Tibial artery (tissue), 4 donors: ENCODE results near the gene SMCO4.

Experiments
- DNase-seq, 2 donors: peaks; one replicate each; pipeline ENCODE4 v3.0.0-alpha.2; 2019
- H3K27ac ChIP-seq, 2 donors: fragments of 200-600 bp; sonication (generic) in 1 of 2; 1 replicate in 1 of 2; 2 replicates in 1 of 2; pipeline ENCODE4 v1.5.1; 2018 to 2019; ENCODE audit warnings: mild to moderate bottlenecking in 1 of 2
- H3K27me3 ChIP-seq, 2 donors: fragments of 200-600 bp; sonication (generic) in 1 of 2; one replicate each; pipeline versions ENCODE4 v1.5.1 to v1.6.0; 2016 to 2019
- H3K36me3 ChIP-seq, 3 donors: fragments of 200-600 bp; sonication (generic) in 2 of 3; one replicate each; pipeline ENCODE4 v1.5.1; 2016 to 2019; ENCODE audit warnings: mild to moderate bottlenecking in 2 of 3
- H3K4me1 ChIP-seq, 4 donors: fragments of 200-600 bp; sonication (generic) in 2 of 4; 1 replicate in 3 of 4; 2 replicates in 1 of 4; pipeline ENCODE4 v1.5.1; 2016 to 2019
- H3K4me3 ChIP-seq, 2 donors: fragments of 200-600 bp; sonication (generic) in 1 of 2; 1 replicate in 1 of 2; 2 replicates in 1 of 2; pipeline ENCODE4 v1.5.1; 2018 to 2019; ENCODE audit warnings: mild to moderate bottlenecking in 2 of 2
- H3K9me3 ChIP-seq, 3 donors: fragments of 200-600 bp; sonication (generic) in 1 of 3; one replicate each; pipeline ENCODE4 v1.5.1; 2016 to 2019
- CTCF ChIP-seq, 2 experiments: fragments of 200-600 bp in 1 of 2; fragments of 450-650 bp in 1 of 2; IDR thresholded peaks; one replicate each; pipeline ENCODE4 v1.5.1; 2017 to 2019; ENCODE audit warnings: antibody characterized with exemption in 2 of 2, mild to moderate bottlenecking in 1 of 2, moderate library complexity in 1 of 2
- intact Hi-C: fragments of 100-400 bp; cut with DNase I; formaldehyde crosslinking; loops from one replicate; pipeline ENCODE4 v1.15.0; 2023; ENCODE audit warnings: low total_unique reads

SMCO4 gene

GRCh38 chr11:93480756-93481155 lies 62.4 kb downstream of the SMCO4 start:
- Histone ChIP-seq H3K27ac (no peak overlapping the region), H3K9me3 (no peaks in the 10 kb centered on the region), H3K4me3 (no peak overlapping the region), H3K27me3 (no peaks in the 10 kb centered on the region), H3K4me1 (peaks cover 0 to 8% (median 2%) of the 10 kb centered on the region in 4 donors), H3K36me3 (peaks cover 4 to 29% (median 20%) of the 10 kb centered on the region in 3 donors)
- no peak for TF ChIP-seq CTCF (IDR thresholded peaks at IDR 0.05)
- intact Hi-C loops = no loop called here
- DNase-seq = no peak

GRCh38 chr11:93480256-93480655 lies 62.9 kb downstream of the SMCO4 start:
- intact Hi-C loops = no loop called here
- no peak for TF ChIP-seq CTCF (IDR thresholded peaks at IDR 0.05)
- Histone ChIP-seq H3K27ac (no peak overlapping the region), H3K36me3 (peaks cover 4 to 29% (median 25%) of the 10 kb centered on the region in 3 donors), H3K27me3 (no peaks in the 10 kb centered on the region), H3K9me3 (no peaks in the 10 kb centered on the region), H3K4me1 (peaks cover 0 to 6% (median 2%) of the 10 kb centered on the region in 4 donors), H3K4me3 (no peak overlapping the region)
- no peak for DNase-seq

GRCh38 chr11:93478841-93479240 lies 64.3 kb downstream of the SMCO4 start:
- Histone ChIP-seq H3K4me3 (no peak overlapping the region), H3K9me3 (no peaks in the 10 kb centered on the region), H3K27ac (no peak overlapping the region), H3K4me1 (no peaks in the 10 kb centered on the region), H3K27me3 (no peaks in the 10 kb centered on the region), H3K36me3 (peaks cover 4 to 29% (median 25%) of the 10 kb centered on the region in 3 donors)
- intact Hi-C loops = no loop called here
- DNase-seq = no peak
- no peak for TF ChIP-seq CTCF (IDR thresholded peaks at IDR 0.05)

- TF ChIP-seq CTCF (IDR thresholded peaks at IDR 0.05) = no peak
- no peak for DNase-seq
- intact Hi-C loops = no loop called here
- no peak overlapping the region for H3K4me3 ChIP-seq
- no peaks in the 10 kb centered on the region for H3K9me3 ChIP-seq
- H3K27ac ChIP-seq = no peak overlapping the region
- H3K4me1 ChIP-seq = no peaks in the 10 kb centered on the region
- H3K36me3 ChIP-seq = peaks cover 4 to 29% (median 25%) of the 10 kb centered on the region in 3 donors
- H3K27me3 ChIP-seq = no peaks in the 10 kb centered on the region
Observed at GRCh38 chr11:93477684-93478234, 65.4 kb downstream of the SMCO4 start.

GRCh38 chr11:93476796-93477195 lies 66.4 kb downstream of the SMCO4 start:
- intact Hi-C loops = no loop called here
- TF ChIP-seq CTCF (IDR thresholded peaks at IDR 0.05) = no peak
- H3K36me3 ChIP-seq = peaks cover 4 to 29% (median 25%) of the 10 kb centered on the region in 3 donors
- H3K27ac ChIP-seq = no peak overlapping the region
- H3K27me3 ChIP-seq = no peaks in the 10 kb centered on the region
- no peaks in the 10 kb centered on the region for H3K9me3 ChIP-seq
- DNase-seq = no peak
- no peaks in the 10 kb centered on the region for H3K4me1 ChIP-seq
- H3K4me3 ChIP-seq = no peak overlapping the region

GRCh38 chr11:93474123-93474522 lies 69.1 kb downstream of the SMCO4 start:
- intact Hi-C loops = no loop called here
- Histone ChIP-seq H3K27me3 (no peaks in the 10 kb centered on the region), H3K9me3 (no peaks in the 10 kb centered on the region), H3K27ac (no peak overlapping the region), H3K4me1 (no peaks in the 10 kb centered on the region), H3K36me3 (peaks cover 4 to 21% (median 18%) of the 10 kb centered on the region in 3 donors), H3K4me3 (no peak overlapping the region)
- no peak for TF ChIP-seq CTCF (IDR thresholded peaks at IDR 0.05)
- DNase-seq = no peak
